ENCODE data around the gene CELF2. TPM values are rescaled to one million over a fixed set of nuclear protein-coding genes. Genes with fewer than 3 reads are reported as not detected.

CELF2 gene
- total and polyA plus RNA-seq, 9 of the 15 experiments (the other 6 are each of a cell fraction or from before 2014, with no cell fraction given) = 4.0 to 20.3 (median 11.1) TPM

DNA sequence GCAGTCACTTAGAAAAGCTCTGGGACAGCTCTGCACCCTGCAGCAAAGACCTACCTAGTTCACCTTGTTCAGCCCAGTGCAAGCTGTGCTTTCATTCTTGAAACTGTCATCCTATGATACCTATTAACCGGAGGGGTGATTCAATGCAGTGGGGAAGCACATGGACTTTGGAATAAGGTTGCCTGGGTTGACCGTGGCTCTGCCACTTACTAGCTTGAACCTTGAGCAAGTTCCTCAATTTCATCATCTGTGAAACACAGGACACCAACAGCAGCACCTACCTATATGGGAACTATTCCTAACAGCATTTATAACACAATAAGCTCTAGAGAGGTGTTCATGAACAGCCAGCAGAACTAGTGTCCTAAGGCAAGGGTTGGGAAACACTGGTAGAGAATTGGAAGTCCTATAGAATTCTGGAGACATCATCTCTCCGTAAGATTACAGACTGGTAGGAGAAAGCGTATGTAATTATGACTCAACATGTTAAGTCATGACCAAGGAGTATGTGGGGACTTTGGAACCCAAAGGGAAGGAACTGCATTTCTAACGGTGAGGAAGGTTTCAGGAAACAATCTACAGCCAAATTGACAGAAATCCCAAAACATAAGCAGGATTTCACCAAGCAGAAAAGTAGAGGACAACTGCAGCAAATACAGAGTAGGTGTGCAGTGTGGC lies 323.8 kb downstream of the CELF2 start:
- no peaks in the 10 kb centered on the region for H3K79me2 ChIP-seq (ENCODE audit: control insufficient read depth, insufficient read depth, low read length)
- H2AFZ ChIP-seq (ENCODE audit: low read depth, low read length) = no peak overlapping the region
- no peaks in the 10 kb centered on the region for H4K20me1 ChIP-seq (replicated peaks; ENCODE audit: control insufficient read depth, insufficient read depth, low read length)
- peaks cover 0 to 11% of the 10 kb centered on the region in 2 experiments; a peak in 2 of 5 replicates for H3K4me1 ChIP-seq (replicated peaks in 1 of 2; ENCODE audit: control insufficient read depth in 2 of 2, insufficient read depth in 2 of 2, low read length in 2 of 2)
- H3K4me2 ChIP-seq (ENCODE audit: insufficient read depth, low read length) = no peak overlapping the region
- peaks cover 44 to 66% of the 10 kb centered on the region in 2 experiments for H3K27me3 ChIP-seq (ENCODE audit: control insufficient read depth in 2 of 2, insufficient read depth in 2 of 2, low read length in 2 of 2)
- WGBS (ENCODE audit: insufficient coverage, low coverage, missing lambda C conversion rate) = 5% methylated on average over 5 of the region's 5 CpGs
- in situ Hi-C loops (cut with MboI) (no loop called here), intact Hi-C loops (cut with micrococcal nuclease) (no loop called here)
- H3K9ac ChIP-seq (ENCODE audit: insufficient read depth in 1 of 2, low read depth in 2 of 2, low read length in 2 of 2) = no peak overlapping the region
- no peaks in the 10 kb centered on the region for H3K36me3 ChIP-seq (ENCODE audit: control insufficient read depth, insufficient read depth, low read length)
- FAIRE-seq = no peak
- DNase-seq (ENCODE audit: extremely low read depth in 1 of 4, low spot score in 3 of 4) = no peak
- H3K4me3 ChIP-seq = no peak overlapping the region
- no TSS peak for BruUV-seq (replicated peaks)
- H3K9me3 ChIP-seq (replicated peaks; ENCODE audit: control insufficient read depth, insufficient read depth, low read depth, low read length) = no peaks in the 10 kb centered on the region
- POLR2A ChIA-PET = no interaction called here
- CTCF ChIA-PET (ENCODE audit: low intra/inter-chr PET ratio) = no interaction called here
- TF ChIP-seq, protein P1, sequence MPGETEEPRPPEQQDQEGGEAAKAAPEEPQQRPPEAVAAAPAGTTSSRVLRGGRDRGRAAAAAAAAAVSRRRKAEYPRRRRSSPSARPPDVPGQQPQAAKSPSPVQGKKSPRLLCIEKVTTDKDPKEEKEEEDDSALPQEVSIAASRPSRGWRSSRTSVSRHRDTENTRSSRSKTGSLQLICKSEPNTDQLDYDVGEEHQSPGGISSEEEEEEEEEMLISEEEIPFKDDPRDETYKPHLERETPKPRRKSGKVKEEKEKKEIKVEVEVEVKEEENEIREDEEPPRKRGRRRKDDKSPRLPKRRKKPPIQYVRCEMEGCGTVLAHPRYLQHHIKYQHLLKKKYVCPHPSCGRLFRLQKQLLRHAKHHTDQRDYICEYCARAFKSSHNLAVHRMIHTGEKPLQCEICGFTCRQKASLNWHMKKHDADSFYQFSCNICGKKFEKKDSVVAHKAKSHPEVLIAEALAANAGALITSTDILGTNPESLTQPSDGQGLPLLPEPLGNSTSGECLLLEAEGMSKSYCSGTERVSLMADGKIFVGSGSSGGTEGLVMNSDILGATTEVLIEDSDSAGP (CRISPR knock-in tag; IDR thresholded peaks at IDR 0.05) = no peak
- no peak for TF ChIP-seq CEBPG (CRISPR knock-in tag; IDR thresholded peaks at IDR 0.05)
- TF ChIP-seq CEBPG (tag; conservative IDR thresholded peaks at IDR 0.05 in 1 of 2, IDR thresholded peaks at IDR 0.05 in 1 of 2) = 0 out of 4 replicates have a peak, but pooled peaks of 1 of the 2 experiments have one; percentile 34
- no peak for TF ChIP-seq TOE1 (IDR thresholded peaks at IDR 0.05; ENCODE audit: borderline replicate concordance)
- TF ChIP-seq TOE1 (CRISPR knock-in tag; IDR thresholded peaks at IDR 0.05; ENCODE audit: borderline replicate concordance, low read depth) = no peak
- H3K27ac ChIP-seq (ENCODE audit: extremely low read depth, low read depth, low read length) = no peak overlapping the region
- no peaks in the 10 kb centered on the region for H3K9me1 ChIP-seq (ENCODE audit: control insufficient read depth, insufficient read depth, low read length)
- no peak for ATAC-seq

Data from K562 (cell line).